Stomach (tissue), 4 donors: Measurements from ENCODE around the gene ABCA5.

ENCODE experiments used
- CTCF ChIP-seq, 7 experiments: fragments of 450-650 bp in 4 of 7; fragments of 200-600 bp in 3 of 7; sonication (generic) in 3 of 7; IDR thresholded peaks; one replicate each; pipeline ENCODE4 v1.5.1; 2016 to 2019; ENCODE audit warnings: antibody characterized with exemption in 7 of 7, control low read depth in 2 of 7, mild to moderate bottlenecking in 1 of 7
- POLR2A ChIP-seq, 4 donors: fragments of 450-650 bp; IDR thresholded peaks; one replicate each; pipeline ENCODE4 v1.6.1; 2016; ENCODE audit warnings: antibody characterized with exemption in 4 of 4, control low read depth in 2 of 4, mild to moderate bottlenecking in 1 of 4, moderate library complexity in 1 of 4
- POLR2AphosphoS5 ChIP-seq, 3 donors: sonication (generic); formaldehyde crosslinking; IDR thresholded peaks; one replicate each; pipeline ENCODE4 v1.6.1; 2016; ENCODE audit warnings: antibody characterized with exemption in 3 of 3

GRCh38 chr17:69300222-69300621 lies 26.7 kb downstream of the ABCA5 start:
- TF ChIP-seq CTCF (IDR thresholded peaks at IDR 0.05) (no peak), POLR2A (IDR thresholded peaks at IDR 0.05) (no peak), POLR2AphosphoS5 (IDR thresholded peaks at IDR 0.05) (no peak)
